GM20431 (cell line): ENCODE results near the gene NOTCH2.
"Not testable (repeated sequence)": the region's sequence is repeated elsewhere in the genome, so short reads cannot be mapped to it uniquely, and the experiment has no call there.

Experiments
- in situ Hi-C: fragments of 300-500 bp; cut with MseI, MboI; formaldehyde crosslinking; loops from one replicate; pipeline ENCODE4 v1.15.0; 2020; ENCODE audit warnings: low sequenced_read_pairs; ENCODE audit not compliant: unreplicated experiment

Gene NOTCH2

DNA sequence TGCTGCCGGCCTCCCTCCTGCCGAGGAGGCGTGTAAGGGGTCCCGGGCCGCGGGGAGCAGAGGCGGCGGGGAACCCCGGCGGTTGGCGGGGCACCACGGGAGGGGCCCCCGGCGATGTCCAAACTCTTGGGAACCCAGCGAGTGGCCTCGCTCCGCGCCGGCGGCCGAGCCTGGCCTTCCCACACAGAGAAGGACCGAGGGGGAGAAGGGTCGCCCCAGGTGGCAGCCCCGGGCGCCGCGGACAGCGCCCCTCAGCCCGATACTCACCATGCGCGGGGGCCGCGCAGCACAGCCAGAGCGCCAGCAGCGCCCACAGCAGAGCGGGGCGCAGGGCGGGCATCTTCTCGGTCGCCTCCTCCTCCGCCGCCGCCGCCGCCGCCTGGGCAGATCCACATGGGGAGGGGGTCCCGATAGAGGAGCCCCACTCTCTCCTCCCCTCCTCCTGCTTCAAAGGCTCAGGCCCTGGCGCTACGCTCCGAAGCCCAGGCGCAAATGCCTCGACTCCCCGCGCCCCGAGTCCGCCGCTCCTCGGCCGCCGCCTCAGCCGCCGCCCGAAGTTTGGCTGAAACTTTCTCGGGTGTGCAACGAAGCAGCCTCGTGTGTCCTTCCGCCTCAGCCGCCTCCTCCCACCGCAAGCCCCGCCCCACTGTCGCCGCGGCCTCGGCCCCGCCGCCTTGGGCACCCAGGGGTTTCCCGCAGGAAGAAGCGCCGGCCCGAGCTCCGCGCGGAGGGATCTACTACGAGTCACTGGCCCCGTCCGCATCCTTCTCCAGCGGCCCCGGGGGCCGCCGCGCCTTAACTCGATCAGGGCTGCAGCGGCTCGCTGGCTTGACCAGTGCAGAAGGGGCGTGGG lies at the start of gene NOTCH2:
Gene NOTCH2 (minus strand): TSS at position 596 of the 853 bp plus-strand sequence. CDS start 256 bp downstream, at position 340.
- in situ Hi-C loops, result not testable (repeated sequence)

GRCh38 chr1:120117371-120118177 lies 48.1 kb upstream of the NOTCH2 start:
- in situ Hi-C loops, result not testable (repeated sequence)

DNA sequence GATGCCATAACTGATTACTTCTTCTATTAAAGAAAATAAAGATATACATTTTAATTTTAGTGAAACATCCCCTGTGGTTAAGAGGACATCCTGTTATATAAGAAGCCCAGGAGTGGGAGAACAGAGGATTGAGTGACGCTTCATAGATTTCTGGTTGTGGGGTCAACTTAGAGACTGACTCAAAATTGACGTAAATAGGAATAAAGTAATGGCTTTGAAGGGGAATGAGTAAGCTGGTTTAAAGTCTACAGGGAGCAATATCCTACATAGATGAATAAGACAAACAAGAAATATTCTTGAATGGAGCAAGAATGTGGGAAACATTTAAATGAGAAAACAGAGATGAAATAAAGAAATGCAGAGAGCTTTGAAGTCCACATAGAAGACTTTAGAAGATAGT lies 46.6 kb upstream of the NOTCH2 start:
- in situ Hi-C loops, result not testable (repeated sequence)

DNA sequence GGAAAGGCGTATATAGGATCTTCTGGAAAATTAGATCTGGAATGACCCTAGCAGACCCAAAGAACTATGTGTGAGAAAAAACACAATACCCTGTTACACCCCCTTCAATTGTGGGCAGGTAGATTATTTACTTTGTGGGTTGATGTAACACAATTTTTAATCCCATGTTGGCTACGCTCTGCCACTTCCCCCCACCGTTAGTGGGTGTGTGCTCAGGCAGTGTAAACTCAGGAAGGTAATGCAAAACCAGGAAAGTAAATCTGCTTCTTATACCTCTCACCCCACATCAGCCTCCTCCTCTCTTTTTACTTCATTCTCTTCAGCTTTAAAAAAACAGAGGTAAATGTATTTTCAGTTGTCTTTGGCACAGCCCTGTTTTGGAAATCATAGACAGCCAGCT lies 43.7 kb upstream of the NOTCH2 start:
- in situ Hi-C loops, result not testable (repeated sequence)

GRCh38 chr1:120112212-120112611 lies 42.8 kb upstream of the NOTCH2 start:
- in situ Hi-C loops, result not testable (repeated sequence)

- in situ Hi-C loops, result not testable (repeated sequence)
Observed at GRCh38 chr1:120111771-120112170, 42.3 kb upstream of the NOTCH2 start.

- in situ Hi-C loops, result not testable (repeated sequence)
Observed at GRCh38 chr1:120111008-120111407, 41.5 kb upstream of the NOTCH2 start.

DNA sequence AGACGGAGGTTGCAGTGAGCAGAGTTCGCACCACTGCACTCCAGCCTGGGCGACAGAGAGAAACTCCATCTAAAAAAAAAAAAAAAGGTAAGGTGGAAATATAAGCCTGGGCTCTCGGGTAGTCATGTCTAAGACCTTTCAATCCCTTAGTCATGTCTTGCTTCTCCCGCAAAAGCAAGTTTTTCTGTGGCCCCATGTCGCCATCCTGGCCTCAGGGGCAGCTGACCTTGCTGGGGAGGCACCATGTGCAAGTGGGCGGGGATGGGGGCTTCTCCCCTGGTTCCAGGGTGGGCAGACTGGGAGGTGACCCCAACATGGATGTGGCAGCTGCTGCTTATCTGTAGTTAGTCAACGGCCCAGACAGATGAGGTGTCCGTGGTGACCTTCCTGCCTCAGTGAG lies 40.2 kb upstream of the NOTCH2 start:
- in situ Hi-C loops, result not testable (repeated sequence)

- in situ Hi-C loops, result not testable (repeated sequence)
Observed at GRCh38 chr1:120109180-120109579, 39.7 kb upstream of the NOTCH2 start.

- in situ Hi-C loops, result not testable (repeated sequence)
Observed at GRCh38 chr1:120105288-120105687, 35.8 kb upstream of the NOTCH2 start.

GRCh38 chr1:120103768-120104167 lies 34.3 kb upstream of the NOTCH2 start:
- in situ Hi-C loops, result not testable (repeated sequence)

DNA sequence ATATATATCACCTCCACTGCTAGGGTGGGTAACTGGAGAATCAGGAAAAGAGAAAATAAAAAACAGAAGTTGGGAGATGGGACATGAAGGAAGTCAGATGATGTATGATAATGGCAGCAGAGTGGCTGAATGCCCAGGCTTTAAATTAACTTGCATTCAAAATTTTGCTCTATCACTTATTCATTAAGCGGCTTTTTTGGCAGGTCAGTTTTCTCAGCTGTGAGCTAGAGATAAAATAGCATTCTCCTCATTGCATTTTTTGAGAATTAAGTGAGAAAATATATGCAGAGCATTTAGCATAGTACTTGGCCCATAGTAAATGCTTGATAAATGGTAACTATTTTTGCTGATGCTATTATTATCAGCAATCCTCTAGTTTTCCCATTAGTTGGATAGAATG lies 32.1 kb upstream of the NOTCH2 start:
- in situ Hi-C loops, result not testable (repeated sequence)

- in situ Hi-C loops, result not testable (repeated sequence)
Observed at GRCh38 chr1:120100590-120100989, 31.1 kb upstream of the NOTCH2 start.

- in situ Hi-C loops, result not testable (repeated sequence)
Observed at GRCh38 chr1:120098986-120099759, 29.7 kb upstream of the NOTCH2 start.

- in situ Hi-C loops, result not testable (repeated sequence)
Observed at GRCh38 chr1:120096981-120097545, 27.6 kb upstream of the NOTCH2 start.

- in situ Hi-C loops, result not testable (repeated sequence)
Observed at GRCh38 chr1:120093548-120094181, 24.2 kb upstream of the NOTCH2 start.

DNA sequence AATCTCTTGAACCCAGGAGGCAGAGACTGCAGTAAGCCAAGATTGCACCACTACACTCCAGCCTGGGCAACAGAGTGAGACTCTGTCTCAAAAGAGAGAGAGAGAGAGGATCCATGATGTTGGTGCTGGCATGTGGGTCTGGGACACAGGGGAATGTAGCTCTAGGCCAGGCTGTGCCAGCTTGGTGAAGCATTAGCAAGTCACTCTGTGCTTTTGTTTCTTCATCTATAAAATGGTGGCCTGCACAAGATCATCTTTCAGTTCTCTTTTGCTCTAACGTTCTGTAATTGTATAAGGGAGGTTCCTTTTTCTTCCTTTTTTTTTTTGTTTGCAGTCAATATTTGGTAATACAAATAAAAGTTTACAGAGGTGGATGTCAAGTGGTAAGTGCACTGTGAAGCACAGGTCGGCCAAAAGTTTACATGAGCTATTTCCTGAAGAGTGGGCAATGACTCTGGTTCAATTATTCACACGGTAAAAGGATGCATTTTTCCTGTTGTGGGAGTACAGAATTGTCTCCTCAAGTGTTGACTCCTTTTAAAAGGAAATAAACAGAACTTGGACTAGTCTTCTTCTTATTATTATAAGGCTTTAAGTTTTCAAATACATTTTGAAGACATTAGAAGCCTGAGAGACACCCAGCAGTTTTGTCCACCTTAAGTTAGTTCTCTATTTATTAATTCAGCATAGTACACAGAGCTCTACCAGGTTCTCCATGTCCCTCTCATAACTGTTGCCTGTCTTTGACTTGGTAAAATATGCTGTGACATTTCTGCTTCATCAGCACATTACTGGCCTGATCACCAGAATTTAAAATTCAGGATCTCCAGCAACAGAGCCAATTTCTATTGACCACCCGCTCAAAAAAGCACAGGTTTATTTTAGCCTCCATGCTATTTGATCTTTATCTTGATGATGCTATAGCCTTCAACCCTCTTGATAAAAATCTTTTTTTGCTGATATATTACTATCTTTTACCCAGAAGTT lies 23.1 kb upstream of the NOTCH2 start:
- in situ Hi-C loops, result not testable (repeated sequence)

DNA sequence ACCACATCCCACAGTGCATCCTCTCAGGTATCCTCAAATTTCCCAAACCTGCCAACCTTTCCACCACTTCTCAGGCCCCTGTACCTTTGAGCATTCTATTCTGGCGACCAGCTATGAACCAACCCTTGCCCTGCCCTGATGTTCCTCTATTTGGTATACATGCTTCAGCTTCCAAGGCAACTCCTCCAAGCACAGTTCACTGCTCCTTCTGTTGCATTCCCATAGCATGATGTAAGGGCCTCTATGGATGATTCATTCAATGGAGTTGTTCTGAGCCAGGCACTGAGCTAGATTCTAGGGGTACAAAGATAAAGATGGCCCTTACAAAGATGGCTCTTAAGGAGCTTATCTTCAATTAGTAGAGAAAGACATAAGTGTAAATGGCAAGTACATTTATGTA lies 21.4 kb upstream of the NOTCH2 start:
- in situ Hi-C loops, result not testable (repeated sequence)
